GM21737 (cell line): Measurements from ENCODE around the gene ISM1.

Experiments used
- ATAC-seq: cut with Tn5 transposase; IDR thresholded peaks from one replicate; pipeline ENCODE4 v1.9.1; 2021; ENCODE audit warnings: mild to moderate bottlenecking, moderate library complexity; ENCODE audit not compliant: unreplicated experiment

The ISM1 gene

DNA sequence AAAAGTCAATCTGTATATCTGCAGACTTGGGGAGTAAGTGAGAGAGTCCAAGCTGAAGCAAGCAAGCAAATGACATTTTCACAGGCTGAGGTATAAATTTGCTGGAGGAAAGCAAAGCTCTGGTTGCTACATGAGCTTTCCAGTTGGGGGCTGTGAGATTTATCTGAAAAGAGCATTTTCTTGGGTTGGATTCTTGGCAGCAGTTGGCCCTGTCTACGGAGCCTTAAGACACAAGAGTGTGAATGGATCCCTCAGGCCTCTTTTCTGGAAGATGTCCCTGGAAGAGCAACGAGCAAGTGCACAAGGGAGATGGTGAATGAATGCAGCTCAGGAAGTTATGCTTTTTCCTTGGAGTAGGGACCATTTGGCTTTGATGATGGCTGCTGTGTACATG, 30.8 kb downstream of the ISM1 start:
- ATAC-seq: no peak

- ATAC-seq: no peak
Observed at GRCh38 chr20:13255356-13255755, 34.3 kb downstream of the ISM1 start.

DNA sequence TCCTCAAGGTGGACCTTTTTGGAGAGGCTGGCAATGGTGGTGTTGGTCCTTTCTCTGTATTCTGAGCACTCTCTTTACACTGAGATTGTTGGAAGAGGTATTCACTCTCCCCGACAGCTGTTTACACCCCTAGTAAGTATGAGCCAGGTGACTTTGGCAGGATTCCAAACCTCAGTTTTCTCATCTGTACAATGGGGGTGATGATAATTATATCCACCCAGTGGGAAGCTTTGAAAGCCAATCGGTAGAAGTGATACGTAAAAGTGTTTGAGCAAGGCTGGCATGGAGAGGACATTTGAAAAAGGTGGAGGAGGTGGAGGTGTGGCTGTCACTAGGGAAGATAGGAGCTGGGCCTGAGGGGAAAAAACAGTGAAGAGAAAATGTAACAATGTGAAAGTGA, 35.5 kb downstream of the ISM1 start:
- ATAC-seq: no peak

- ATAC-seq: no peak
Observed at GRCh38 chr20:13259921-13260320, 38.8 kb downstream of the ISM1 start.

DNA sequence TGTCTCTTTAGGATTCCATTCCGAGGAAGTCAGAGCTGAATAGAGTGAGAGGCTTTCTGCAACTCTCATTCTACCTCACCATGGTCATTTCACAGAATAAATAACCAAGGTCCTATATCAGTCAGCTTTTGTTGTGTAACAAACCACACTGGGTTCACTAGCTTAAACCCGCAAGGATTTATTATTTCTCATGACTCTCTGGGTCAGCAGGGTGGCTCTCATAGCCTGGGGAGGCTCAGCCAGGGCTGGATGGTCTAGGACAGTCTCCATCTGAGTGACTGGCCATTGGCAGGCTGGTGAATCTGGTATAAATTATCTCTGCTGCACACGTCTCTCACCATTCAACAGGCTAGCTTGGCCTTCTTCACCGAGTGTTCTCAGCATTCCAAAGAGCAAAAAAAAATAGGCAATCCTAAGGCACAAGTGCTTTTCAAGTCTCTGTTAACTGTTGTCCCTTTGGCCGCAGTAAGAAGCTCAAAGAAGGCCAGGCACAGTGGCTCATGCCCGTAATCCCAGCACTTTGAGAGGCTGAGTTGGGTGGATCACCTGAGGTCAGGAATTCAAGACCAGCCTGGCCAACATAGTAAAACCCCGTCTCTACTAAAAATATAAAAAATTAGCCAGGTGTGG, 39.7 kb downstream of the ISM1 start:
- no peak for ATAC-seq

- peak; percentile 75 for ATAC-seq
Observed at GRCh38 chr20:13261460-13262301, 40.6 kb downstream of the ISM1 start.

DNA sequence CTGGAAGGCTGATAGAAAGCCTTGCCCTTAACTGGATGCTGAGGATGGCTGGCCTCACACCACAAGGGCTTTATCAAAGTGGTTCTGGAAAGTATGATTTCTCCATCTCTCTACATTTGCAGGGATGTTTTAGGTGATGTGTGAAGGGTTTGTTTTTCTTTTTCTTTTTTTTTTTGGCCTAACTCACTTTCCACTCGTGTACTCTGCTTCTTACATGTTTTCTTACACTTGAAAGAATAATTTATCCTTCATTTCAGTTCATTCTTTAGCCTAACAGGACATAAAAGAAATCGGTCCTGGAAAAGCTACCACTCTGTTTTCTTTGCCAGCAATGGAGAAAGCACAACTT, 41.2 kb downstream of the ISM1 start:
- no peak for ATAC-seq

- no peak for ATAC-seq
Observed at GRCh38 chr20:13262671-13263360, 41.7 kb downstream of the ISM1 start.

- ATAC-seq: no peak
Observed at GRCh38 chr20:13263451-13263850, 42.4 kb downstream of the ISM1 start.

GRCh38 chr20:13264907-13265306, 43.8 kb downstream of the ISM1 start:
- ATAC-seq: no peak

DNA sequence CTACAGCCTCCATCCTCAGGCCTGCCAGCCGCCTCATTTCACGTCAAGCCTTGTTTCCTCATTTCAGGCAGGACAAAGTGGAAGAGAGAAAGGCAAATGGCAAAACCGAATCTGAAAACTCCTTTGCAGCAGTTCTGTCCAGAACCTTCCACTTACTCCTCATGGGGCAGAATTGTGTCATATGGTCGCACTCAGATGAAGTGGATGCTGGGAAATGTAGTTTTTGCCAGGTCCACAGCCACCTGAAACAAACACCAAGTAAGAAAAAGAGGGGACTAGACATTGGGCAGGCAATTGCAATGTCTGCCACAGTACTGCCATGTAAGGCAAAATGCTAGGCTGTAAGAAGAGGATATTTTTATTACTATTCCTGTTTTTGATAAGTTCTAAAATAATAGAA, 44.9 kb downstream of the ISM1 start:
- ATAC-seq: no peak

DNA sequence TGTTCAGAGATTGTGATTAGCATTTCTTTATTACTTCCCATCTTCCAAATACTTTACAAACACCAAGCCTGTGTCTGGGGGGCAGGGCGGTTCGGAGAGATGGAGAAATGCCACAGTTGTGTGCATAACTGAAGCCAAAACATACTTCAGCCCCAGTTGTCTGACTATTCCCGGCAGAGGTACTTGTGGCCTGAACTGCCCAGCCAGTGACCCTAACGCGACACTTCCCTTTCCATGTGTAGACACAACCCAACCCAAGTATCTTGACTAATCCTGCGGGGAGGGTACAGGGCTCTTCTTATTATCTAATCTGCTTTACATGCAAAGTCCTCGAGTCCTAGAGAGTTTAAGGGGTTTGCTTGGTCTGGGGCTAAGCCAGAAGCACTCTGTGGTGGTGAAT, 46.2 kb downstream of the ISM1 start:
- no peak for ATAC-seq

DNA sequence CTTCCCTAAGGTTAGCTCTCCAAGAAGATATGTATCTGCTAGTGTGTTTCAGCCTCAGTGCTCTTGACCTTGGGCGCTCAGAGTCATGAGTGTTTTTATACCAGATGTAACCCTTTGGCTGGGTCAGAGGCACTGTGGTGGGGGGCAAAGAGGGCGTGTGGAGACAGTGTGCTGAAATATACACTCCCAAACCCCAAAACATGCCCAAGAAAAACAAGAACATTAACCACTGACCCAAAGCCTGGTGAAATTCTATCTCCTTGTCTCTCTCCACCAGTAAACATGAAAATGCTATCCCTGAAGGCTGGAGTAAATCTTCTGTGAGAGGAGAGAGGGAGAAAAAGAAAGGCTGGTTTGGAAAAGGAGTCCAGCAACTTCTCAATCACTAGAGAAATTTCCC, 47.9 kb downstream of the ISM1 start:
- ATAC-seq: no peak

- ATAC-seq: no peak
Observed at GRCh38 chr20:13270211-13270610, 49.1 kb downstream of the ISM1 start.

DNA sequence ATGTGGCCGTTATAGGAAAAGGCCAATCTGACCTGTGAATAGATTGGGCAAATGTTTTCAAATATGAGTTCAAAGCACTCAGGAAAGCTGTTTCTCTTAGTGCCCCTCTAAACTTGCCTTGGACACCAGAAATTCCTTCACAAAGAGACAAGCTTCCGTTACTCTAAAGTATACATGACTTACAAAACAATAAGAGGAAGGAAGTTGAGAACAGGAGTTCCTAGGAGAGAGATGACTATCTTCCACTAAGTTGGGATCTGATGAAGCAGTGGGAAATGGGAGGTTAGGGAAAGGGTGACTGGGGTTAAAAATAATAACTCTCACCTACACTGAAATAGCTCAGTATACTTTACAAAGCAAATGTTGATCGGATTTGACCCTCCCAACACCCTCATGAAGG, 50.0 kb downstream of the ISM1 start:
- no peak for ATAC-seq

- no peak for ATAC-seq
Observed at GRCh38 chr20:13271977-13272975, 51.2 kb downstream of the ISM1 start.

DNA sequence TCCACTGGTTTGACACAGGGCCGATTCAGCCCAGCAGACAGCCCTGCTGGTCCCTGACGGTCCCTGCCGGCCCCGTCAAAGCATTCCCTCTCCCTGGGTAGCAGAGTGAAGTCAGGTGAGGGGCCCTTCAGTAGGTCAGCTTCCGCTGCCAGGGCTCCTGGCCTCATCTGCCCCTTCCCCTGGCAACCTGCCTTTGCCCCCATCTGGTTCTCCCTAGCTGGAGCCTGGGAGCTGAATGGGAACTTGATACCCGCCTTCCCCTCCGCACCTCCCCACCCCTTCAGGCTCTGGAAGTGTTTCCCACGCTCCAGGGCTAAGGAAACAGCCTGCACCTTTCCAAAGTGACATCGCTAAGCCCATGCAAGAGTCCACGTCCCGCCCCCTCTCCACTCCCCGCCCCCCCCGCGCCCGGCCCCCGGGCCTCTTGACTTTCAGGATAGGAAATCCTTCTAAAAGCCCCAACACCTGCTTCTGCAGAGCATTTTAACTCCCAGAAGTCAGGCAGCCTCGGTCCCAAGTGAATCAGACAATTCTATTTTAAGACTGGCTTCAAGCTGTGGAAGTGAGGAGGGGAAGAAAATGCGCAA, 53.3 kb downstream of the ISM1 start:
- ATAC-seq: no peak

DNA sequence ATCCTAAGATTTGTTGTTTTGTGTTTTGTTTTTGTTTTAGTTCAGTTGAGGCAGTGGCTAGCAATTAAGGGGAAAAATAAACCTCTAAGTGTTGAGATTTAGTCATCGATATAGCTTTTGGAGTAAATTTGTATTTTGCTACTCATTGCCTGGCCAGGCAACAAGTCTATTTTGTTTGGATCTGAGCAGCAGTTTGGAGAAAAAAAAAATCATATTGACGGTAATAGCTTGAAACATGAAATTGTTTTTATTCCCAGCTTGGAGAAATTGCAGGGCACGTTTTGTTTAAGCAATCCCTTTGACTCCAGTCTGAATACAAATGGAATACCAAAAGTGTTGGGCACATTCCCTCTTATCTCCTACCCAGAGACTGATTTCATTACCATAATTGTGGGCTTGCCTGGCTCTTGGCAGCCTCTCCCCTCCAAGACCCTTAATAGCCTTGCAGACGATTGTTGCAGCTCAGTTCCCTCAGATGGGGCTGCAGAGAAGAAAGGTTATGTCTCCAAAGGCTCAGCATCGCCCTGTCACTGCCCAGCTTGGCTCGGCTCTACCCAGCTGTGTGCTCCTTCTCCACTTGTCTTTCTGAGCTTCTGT, 56.0 kb downstream of the ISM1 start:
- ATAC-seq: no peak

GRCh38 chr20:13277663-13278295, 56.7 kb downstream of the ISM1 start:
- no peak for ATAC-seq
